ENCODE measurements around the gene SLIT3. TPM values are rescaled to one million over a fixed set of nuclear protein-coding genes. Genes with fewer than 3 reads are reported as not detected.

The SLIT3 gene
- total and polyA plus RNA-seq, 2 experiments from 2014 or later = 0.59 to 0.71 TPM

DNA sequence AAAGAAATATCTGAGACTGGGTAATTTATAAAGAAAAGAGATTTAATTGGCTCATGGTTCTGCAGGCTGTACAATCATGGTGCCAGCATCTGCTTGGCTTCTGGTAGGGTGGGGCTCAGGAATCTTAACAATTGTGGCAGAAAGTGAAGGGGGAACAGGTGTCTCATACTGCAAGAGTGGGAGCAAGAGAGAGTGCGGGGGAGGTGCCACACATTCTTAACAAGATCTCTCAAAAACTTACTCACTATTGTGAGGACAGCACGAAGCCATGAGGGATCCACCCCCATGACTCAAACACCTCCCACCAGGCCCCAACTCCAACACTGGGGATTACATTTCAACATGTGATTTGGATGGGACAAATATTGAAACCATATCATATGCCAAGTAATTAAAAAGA lies 651.6 kb downstream of the SLIT3 start:
- Histone ChIP-seq H3K79me2 (replicated peaks; ENCODE audit: insufficient read depth) (no peaks in the 10 kb centered on the region), H3K36me3 (ENCODE audit: insufficient read depth) (no peaks in the 10 kb centered on the region), H4K20me1 (replicated peaks; ENCODE audit: insufficient read depth) (no peaks in the 10 kb centered on the region), H3K9me2 (ENCODE audit: insufficient read depth) (peaks cover 4% of the 10 kb centered on the region; the same call in 1 of the 2 replicates), H2AFZ (no peak overlapping the region), H3F3A (replicated peaks; ENCODE audit: low read depth) (no peaks in the 10 kb centered on the region), H3K27me3 (ENCODE audit: insufficient read depth) (no peaks in the 10 kb centered on the region), H3K27ac (ENCODE audit: low read depth) (no peak overlapping the region), H3K4me3 (no peak overlapping the region), H3K4me1 (ENCODE audit: insufficient read depth) (no peaks in the 10 kb centered on the region), H3K4me2 (no peak overlapping the region)
- H3K36me3 Mint-ChIP-seq (ENCODE audit: low read depth) = peaks cover 5% of the 10 kb centered on the region
- no peak overlapping the region for H3K4me3 Mint-ChIP-seq
- no peak for ATAC-seq
- H3K27me3 Mint-ChIP-seq (ENCODE audit: insufficient read depth, low read depth, poor library complexity) = peaks cover 9% of the 10 kb centered on the region
- no peak overlapping the region for H3K27ac Mint-ChIP-seq
- DNase-seq (ENCODE audit: low spot score) = no peak
- peaks cover 11% of the 10 kb centered on the region for H3K9me3 Mint-ChIP-seq
- H3K4me1 Mint-ChIP-seq = peaks cover 4% of the 10 kb centered on the region
- TF ChIP-seq STAT1 (IDR thresholded peaks at IDR 0.05; ENCODE audit: unreplicated experiment) (no peak), ZNF331 (CRISPR knock-in tag; IDR thresholded peaks at IDR 0.05; ENCODE audit: low read depth) (no peak), EZH2 (IDR thresholded peaks at IDR 0.05; ENCODE audit: low read depth, unreplicated experiment) (no peak), CREB1 (CRISPR knock-in tag; IDR thresholded peaks at IDR 0.05; ENCODE audit: low read depth) (no peak), ZNF114 (CRISPR knock-in tag; IDR thresholded peaks at IDR 0.05) (no peak), EZH2phosphoT487 (IDR thresholded peaks at IDR 0.05; ENCODE audit: unreplicated experiment) (no peak), NANOG (IDR thresholded peaks at IDR 0.05; ENCODE audit: borderline replicate concordance) (no peak), POLR2AphosphoS5 (IDR thresholded peaks at IDR 0.05; ENCODE audit: low read depth) (no peak), JUNB (IDR thresholded peaks at IDR 0.05; ENCODE audit: unreplicated experiment) (no peak)
- TF ChIP-seq, protein P1, sequence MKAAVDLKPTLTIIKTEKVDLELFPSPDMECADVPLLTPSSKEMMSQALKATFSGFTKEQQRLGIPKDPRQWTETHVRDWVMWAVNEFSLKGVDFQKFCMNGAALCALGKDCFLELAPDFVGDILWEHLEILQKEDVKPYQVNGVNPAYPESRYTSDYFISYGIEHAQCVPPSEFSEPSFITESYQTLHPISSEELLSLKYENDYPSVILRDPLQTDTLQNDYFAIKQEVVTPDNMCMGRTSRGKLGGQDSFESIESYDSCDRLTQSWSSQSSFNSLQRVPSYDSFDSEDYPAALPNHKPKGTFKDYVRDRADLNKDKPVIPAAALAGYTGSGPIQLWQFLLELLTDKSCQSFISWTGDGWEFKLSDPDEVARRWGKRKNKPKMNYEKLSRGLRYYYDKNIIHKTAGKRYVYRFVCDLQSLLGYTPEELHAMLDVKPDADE (IDR thresholded peaks at IDR 0.05) = no peak
- TF ChIP-seq, protein P2, sequence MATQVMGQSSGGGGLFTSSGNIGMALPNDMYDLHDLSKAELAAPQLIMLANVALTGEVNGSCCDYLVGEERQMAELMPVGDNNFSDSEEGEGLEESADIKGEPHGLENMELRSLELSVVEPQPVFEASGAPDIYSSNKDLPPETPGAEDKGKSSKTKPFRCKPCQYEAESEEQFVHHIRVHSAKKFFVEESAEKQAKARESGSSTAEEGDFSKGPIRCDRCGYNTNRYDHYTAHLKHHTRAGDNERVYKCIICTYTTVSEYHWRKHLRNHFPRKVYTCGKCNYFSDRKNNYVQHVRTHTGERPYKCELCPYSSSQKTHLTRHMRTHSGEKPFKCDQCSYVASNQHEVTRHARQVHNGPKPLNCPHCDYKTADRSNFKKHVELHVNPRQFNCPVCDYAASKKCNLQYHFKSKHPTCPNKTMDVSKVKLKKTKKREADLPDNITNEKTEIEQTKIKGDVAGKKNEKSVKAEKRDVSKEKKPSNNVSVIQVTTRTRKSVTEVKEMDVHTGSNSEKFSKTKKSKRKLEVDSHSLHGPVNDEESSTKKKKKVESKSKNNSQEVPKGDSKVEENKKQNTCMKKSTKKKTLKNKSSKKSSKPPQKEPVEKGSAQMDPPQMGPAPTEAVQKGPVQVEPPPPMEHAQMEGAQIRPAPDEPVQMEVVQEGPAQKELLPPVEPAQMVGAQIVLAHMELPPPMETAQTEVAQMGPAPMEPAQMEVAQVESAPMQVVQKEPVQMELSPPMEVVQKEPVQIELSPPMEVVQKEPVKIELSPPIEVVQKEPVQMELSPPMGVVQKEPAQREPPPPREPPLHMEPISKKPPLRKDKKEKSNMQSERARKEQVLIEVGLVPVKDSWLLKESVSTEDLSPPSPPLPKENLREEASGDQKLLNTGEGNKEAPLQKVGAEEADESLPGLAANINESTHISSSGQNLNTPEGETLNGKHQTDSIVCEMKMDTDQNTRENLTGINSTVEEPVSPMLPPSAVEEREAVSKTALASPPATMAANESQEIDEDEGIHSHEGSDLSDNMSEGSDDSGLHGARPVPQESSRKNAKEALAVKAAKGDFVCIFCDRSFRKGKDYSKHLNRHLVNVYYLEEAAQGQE (IDR thresholded peaks at IDR 0.05; ENCODE audit: unreplicated experiment) = no peak
- TF ChIP-seq, protein P3, sequence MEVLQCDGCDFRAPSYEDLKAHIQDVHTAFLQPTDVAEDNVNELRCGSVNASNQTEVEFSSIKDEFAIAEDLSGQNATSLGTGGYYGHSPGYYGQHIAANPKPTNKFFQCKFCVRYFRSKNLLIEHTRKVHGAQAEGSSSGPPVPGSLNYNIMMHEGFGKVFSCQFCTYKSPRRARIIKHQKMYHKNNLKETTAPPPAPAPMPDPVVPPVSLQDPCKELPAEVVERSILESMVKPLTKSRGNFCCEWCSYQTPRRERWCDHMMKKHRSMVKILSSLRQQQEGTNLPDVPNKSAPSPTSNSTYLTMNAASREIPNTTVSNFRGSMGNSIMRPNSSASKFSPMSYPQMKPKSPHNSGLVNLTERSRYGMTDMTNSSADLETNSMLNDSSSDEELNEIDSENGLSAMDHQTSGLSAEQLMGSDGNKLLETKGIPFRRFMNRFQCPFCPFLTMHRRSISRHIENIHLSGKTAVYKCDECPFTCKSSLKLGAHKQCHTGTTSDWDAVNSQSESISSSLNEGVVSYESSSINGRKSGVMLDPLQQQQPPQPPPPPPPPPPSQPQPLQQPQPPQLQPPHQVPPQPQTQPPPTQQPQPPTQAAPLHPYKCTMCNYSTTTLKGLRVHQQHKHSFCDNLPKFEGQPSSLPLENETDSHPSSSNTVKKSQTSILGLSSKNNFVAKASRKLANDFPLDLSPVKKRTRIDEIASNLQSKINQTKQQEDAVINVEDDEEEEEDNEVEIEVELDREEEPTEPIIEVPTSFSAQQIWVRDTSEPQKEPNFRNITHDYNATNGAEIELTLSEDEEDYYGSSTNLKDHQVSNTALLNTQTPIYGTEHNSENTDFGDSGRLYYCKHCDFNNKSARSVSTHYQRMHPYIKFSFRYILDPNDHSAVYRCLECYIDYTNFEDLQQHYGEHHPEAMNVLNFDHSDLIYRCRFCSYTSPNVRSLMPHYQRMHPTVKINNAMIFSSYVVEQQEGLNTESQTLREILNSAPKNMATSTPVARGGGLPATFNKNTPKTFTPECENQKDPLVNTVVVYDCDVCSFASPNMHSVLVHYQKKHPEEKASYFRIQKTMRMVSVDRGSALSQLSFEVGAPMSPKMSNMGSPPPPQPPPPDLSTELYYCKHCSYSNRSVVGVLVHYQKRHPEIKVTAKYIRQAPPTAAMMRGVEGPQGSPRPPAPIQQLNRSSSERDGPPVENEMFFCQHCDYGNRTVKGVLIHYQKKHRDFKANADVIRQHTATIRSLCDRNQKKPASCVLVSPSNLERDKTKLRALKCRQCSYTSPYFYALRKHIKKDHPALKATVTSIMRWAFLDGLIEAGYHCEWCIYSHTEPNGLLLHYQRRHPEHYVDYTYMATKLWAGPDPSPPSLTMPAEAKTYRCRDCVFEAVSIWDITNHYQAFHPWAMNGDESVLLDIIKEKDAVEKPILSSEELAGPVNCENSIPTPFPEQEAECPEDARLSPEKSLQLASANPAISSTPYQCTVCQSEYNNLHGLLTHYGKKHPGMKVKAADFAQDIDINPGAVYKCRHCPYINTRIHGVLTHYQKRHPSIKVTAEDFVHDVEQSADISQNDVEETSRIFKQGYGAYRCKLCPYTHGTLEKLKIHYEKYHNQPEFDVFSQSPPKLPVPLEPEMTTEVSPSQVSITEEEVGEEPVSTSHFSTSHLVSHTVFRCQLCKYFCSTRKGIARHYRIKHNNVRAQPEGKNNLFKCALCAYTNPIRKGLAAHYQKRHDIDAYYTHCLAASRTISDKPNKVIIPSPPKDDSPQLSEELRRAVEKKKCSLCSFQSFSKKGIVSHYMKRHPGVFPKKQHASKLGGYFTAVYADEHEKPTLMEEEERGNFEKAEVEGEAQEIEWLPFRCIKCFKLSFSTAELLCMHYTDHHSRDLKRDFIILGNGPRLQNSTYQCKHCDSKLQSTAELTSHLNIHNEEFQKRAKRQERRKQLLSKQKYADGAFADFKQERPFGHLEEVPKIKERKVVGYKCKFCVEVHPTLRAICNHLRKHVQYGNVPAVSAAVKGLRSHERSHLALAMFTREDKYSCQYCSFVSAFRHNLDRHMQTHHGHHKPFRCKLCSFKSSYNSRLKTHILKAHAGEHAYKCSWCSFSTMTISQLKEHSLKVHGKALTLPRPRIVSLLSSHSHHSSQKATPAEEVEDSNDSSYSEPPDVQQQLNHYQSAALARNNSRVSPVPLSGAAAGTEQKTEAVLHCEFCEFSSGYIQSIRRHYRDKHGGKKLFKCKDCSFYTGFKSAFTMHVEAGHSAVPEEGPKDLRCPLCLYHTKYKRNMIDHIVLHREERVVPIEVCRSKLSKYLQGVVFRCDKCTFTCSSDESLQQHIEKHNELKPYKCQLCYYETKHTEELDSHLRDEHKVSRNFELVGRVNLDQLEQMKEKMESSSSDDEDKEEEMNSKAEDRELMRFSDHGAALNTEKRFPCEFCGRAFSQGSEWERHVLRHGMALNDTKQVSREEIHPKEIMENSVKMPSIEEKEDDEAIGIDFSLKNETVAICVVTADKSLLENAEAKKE (CRISPR knock-in tag; IDR thresholded peaks at IDR 0.05) = no peak
- TF ChIP-seq, protein P4, sequence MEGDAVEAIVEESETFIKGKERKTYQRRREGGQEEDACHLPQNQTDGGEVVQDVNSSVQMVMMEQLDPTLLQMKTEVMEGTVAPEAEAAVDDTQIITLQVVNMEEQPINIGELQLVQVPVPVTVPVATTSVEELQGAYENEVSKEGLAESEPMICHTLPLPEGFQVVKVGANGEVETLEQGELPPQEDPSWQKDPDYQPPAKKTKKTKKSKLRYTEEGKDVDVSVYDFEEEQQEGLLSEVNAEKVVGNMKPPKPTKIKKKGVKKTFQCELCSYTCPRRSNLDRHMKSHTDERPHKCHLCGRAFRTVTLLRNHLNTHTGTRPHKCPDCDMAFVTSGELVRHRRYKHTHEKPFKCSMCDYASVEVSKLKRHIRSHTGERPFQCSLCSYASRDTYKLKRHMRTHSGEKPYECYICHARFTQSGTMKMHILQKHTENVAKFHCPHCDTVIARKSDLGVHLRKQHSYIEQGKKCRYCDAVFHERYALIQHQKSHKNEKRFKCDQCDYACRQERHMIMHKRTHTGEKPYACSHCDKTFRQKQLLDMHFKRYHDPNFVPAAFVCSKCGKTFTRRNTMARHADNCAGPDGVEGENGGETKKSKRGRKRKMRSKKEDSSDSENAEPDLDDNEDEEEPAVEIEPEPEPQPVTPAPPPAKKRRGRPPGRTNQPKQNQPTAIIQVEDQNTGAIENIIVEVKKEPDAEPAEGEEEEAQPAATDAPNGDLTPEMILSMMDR (conservative IDR thresholded peaks at IDR 0.05; ENCODE audit: low read depth in 2 of 2) = no peak

Data from GM23338 (cell line).